ENCODE results near the gene TM6SF1. TPM values are rescaled to one million over a fixed set of nuclear protein-coding genes. Genes with fewer than 3 reads are reported as not detected.

Gene TM6SF1
- polyA plus RNA-seq (2012; ENCODE audit: missing spikeins), result 1.5 TPM

- TF ChIP-seq POLR2A (IDR thresholded peaks at IDR 0.05; ENCODE audit: low read depth, low read length) (no peak), TAF1 (IDR thresholded peaks at IDR 0.05; ENCODE audit: borderline replicate concordance, low read depth, low read length) (no peak), POLR2AphosphoS5 (IDR thresholded peaks at IDR 0.05; ENCODE audit: low read depth, low read length) (no peak)
- FAIRE-seq, result peak; percentile 30
- peak; percentile 48 for DNase-seq (ENCODE audit: insufficient read length)
These were observed at the start of gene TM6SF1 for GRCh38 chr15:83106994-83107840. TSS of gene TM6SF1 (plus strand) at chr15:83107645. CDS start at chr15:83107681, 36 bp downstream.

DNA sequence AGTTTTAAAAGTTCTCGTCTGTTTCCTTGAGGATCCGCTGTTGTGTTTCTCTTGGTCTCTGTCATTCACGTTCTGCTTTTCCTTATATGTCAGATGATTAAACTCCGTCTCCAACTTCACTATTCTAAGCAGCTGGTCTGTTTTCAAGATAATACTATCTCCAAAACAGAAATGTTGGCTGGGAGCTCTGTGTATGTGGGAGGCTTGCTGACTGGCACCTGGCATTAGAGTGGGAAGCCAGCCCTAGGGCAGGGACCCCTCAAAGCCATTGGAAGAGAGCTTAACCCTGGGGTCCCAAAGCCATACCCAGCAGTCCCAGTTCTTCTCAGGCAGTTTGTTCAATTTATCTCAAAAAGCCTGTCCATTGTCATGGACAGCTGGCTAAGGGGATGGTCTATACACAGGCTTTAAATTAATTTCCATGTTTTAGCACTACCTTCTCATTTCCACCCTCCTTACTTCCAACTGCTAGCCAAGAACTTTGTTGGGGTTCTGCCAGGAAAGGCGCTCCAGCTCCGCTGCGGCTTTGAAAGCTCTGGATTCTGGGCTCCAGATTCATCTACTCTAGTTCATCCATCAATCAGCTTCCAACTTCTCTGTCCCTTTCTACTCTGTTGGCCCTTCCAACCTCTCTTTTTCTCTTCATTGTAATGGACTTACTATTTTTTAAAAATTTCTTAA, 49.6 kb upstream of the TM6SF1 start:
- no peak for FAIRE-seq
- TF ChIP-seq POLR2AphosphoS5 (IDR thresholded peaks at IDR 0.05; ENCODE audit: low read depth, low read length), result no peak
- TF ChIP-seq TAF1 (IDR thresholded peaks at IDR 0.05; ENCODE audit: borderline replicate concordance, low read depth, low read length), result no peak
- TF ChIP-seq POLR2A (IDR thresholded peaks at IDR 0.05; ENCODE audit: low read depth, low read length), result no peak
- no peak for DNase-seq (ENCODE audit: insufficient read length)

DNA sequence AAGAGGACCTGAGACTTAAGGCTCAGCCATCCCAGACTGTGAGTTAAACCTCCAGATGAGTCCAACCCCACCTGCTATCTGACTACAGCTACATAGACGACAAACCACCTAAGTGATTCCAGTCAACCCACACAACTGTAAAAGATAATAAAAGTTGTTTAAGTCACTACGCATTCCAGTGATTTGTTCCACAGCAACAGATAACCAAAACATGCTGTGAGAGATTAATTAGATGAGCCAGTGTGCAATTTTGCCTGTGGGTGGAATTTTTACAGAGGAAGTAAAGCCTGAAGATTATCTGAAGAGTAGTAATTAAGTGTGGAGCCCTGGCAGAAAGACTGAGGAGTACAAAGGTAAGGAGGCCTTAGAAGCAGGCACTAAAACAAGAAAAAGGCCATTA, 45.8 kb upstream of the TM6SF1 start:
- no peak for FAIRE-seq
- TF ChIP-seq POLR2AphosphoS5 (IDR thresholded peaks at IDR 0.05; ENCODE audit: low read depth, low read length) (no peak), POLR2A (IDR thresholded peaks at IDR 0.05; ENCODE audit: low read depth, low read length) (no peak), TAF1 (IDR thresholded peaks at IDR 0.05; ENCODE audit: borderline replicate concordance, low read depth, low read length) (no peak)
- no peak for DNase-seq (ENCODE audit: insufficient read length)

DNA sequence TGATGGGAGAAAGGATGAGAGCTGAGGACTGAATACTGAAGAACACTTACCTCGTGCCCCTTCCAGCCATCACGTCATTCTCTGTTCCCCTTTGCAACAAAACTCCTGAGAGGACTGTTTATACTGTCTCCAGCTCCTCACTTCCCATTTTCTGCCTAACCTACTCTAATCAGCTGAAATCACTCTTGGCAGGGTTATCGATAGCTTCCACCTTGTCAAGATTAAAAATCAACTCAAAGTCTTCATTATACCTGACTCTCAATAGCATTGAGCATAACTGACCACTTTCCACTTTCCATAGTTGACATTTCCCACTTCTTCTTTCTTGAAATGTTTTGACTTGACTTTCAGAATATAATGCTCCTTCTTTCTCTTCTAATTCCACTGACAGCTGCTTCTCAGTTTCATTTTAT, 44.7 kb upstream of the TM6SF1 start:
- TF ChIP-seq TAF1 (IDR thresholded peaks at IDR 0.05; ENCODE audit: borderline replicate concordance, low read depth, low read length) (no peak), POLR2AphosphoS5 (IDR thresholded peaks at IDR 0.05; ENCODE audit: low read depth, low read length) (no peak), POLR2A (IDR thresholded peaks at IDR 0.05; ENCODE audit: low read depth, low read length) (no peak)
- no peak for DNase-seq (ENCODE audit: insufficient read length)
- FAIRE-seq, result peak; percentile 73

DNA sequence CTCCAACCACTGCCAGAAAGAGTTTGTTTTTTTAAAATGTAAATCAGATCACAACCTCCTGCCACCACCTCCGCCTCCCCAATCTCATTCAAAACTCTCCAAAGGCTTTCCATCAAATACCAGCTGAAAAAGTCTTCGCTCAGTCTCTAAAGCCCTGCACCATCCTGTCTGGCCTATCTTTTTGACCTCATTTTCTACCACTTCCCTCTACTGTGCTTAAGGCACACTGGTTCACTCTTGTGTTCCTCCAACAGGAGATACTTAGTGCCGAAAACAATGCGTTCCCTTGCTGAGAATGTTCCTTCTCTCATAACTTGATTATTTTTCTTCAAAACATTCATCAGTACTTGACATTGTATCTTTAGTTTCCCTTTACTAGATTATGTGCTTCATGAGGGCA, 43.9 kb upstream of the TM6SF1 start:
- FAIRE-seq, result peak; percentile 9
- no peak for DNase-seq (ENCODE audit: insufficient read length)
- no peak for TF ChIP-seq POLR2AphosphoS5 (IDR thresholded peaks at IDR 0.05; ENCODE audit: low read depth, low read length)
- TF ChIP-seq TAF1 (IDR thresholded peaks at IDR 0.05; ENCODE audit: borderline replicate concordance, low read depth, low read length), result no peak
- TF ChIP-seq POLR2A (IDR thresholded peaks at IDR 0.05; ENCODE audit: low read depth, low read length), result no peak

DNA sequence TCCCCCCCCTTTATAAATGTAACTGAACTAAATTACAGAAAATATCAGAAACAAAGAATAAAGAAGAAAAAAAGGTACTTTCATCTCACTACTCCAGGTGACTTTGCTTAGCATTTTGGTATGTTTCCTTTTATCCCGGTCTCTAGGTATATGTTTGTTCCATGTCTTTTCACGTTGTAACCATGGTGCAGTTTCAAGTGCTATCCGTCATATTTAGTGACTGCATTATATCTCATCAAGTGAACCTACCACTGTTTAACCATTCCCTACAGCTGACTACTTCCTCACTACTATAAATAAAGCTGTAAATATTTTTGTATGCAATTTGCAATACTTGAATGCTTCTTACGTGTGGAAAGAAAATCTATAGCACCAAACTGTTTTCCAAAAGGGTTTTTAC, 42.6 kb upstream of the TM6SF1 start:
- FAIRE-seq (no peak), DNase-seq (ENCODE audit: insufficient read length) (no peak)
- TF ChIP-seq POLR2AphosphoS5 (IDR thresholded peaks at IDR 0.05; ENCODE audit: low read depth, low read length), result no peak
- TF ChIP-seq TAF1 (IDR thresholded peaks at IDR 0.05; ENCODE audit: borderline replicate concordance, low read depth, low read length), result no peak
- TF ChIP-seq POLR2A (IDR thresholded peaks at IDR 0.05; ENCODE audit: low read depth, low read length), result no peak

DNA sequence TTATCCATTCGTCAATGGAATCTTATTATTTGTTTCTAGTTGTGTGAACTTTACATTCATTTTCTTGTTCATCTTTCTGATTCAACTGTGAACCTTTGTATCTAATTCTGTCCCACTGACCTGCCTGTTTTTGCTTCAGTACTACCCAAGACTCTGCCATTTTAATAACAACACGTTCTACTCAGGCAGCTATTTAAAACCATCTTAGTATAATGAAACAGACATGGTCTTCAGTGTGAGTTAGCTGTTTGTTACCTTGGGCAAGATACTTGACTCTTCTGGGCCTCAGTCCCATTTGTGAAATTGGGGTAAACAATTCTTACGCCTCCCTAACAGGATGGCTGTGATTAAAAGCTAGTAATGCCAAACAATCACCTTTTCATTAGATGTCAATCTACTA, 42.0 kb upstream of the TM6SF1 start:
- TF ChIP-seq POLR2A (IDR thresholded peaks at IDR 0.05; ENCODE audit: low read depth, low read length) (no peak), POLR2AphosphoS5 (IDR thresholded peaks at IDR 0.05; ENCODE audit: low read depth, low read length) (no peak), TAF1 (IDR thresholded peaks at IDR 0.05; ENCODE audit: borderline replicate concordance, low read depth, low read length) (no peak)
- FAIRE-seq (no peak), DNase-seq (ENCODE audit: insufficient read length) (no peak)

DNA sequence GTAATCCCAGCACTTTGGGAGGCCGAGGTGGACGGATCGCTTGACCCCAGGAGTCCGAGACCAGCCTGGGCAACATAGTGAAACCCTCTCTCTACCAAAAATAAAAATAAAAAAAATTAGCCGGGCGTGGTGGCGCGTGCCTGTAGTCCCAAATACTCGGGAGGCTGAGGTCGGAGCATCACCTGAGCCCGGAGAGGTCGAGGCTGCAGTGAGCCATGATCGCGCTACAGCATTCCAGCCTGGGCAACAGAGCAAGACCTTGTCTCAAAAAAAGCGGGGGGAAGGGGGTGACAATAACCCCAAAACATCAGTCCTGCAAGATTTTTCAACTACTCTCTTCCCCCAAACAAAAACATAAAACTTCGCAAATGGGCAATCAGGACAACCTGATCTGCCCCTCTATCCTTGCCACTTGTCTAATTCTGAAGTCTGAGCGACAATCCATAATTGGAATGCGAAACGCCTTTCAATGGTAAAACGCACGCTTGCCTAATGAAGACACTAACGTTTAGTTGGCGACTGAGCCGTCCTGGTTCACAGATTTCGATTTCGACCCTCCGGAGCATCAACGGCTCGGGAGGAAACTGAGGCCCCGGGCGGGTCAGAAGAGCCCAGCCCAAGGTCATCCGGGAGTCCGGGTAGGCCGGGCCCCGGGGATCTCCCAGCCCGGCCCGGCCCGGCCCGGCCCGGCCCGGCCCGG, 41.3 kb upstream of the TM6SF1 start:
- TF ChIP-seq POLR2A (IDR thresholded peaks at IDR 0.05; ENCODE audit: low read depth, low read length), result no peak
- no peak for TF ChIP-seq TAF1 (IDR thresholded peaks at IDR 0.05; ENCODE audit: borderline replicate concordance, low read depth, low read length)
- no peak for TF ChIP-seq POLR2AphosphoS5 (IDR thresholded peaks at IDR 0.05; ENCODE audit: low read depth, low read length)
- FAIRE-seq (peak; percentile 44), DNase-seq (ENCODE audit: insufficient read length) (no peak)

DNA sequence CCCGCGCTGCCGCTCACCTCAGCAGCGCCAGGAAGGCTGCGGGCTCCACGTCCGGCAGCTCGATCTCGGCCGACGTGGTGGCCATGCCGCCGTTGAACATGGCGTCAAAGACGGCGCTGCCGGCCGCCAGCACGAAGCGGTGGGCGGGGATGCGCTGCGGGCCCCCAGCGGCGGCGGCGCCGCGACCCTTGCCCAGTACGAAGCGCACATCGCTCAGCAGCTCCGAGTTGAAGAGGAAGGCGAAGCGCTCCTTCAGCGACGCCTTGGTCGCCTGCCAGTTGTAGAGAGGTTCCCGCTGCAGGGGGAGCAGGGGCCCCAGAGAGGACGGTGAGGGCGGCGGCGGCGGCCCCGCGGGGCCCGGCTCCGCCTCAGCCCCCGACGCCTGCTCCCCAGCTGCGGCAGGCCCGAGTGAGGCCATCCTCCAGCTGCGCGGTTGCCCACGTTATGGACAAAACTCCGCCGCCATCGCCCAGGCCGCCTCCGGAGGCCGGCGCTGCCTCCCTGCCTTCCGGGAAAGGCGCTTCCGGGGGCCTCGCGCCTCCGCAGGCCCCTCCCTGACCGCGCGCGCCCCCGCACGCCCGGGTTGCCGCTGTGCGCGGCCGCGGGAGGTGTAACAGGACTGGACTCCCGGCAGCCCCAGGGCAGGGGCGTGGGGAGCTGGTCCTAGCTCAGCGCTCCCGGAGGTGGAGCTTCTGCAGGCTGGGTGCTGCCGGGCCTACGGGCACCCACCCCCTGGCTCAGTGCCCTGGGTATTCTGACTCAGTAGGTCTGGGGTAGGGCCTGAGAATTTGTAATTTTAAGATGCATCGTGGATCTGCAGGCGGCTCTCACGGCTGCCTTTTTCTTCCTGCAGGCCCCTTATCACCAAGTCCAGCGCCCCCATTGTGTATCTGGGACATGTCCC, 40.5 kb upstream of the TM6SF1 start, which contains the start of gene BTBD1:
Gene BTBD1 (minus strand): TSS at position 519 of the 904 bp plus-strand sequence. CDS start 101 bp downstream, at position 418.
- DNase-seq (ENCODE audit: insufficient read length) (peak; percentile 94), FAIRE-seq (peak; percentile 93)
- TF ChIP-seq POLR2A (IDR thresholded peaks at IDR 0.05; ENCODE audit: low read depth, low read length), result peak; percentile 94
- peak; percentile 80 for TF ChIP-seq POLR2AphosphoS5 (IDR thresholded peaks at IDR 0.05; ENCODE audit: low read depth, low read length)
- TF ChIP-seq TAF1 (IDR thresholded peaks at IDR 0.05; ENCODE audit: borderline replicate concordance, low read depth, low read length), result peak; percentile 57; the same call in 1 of the 2 replicates

- no peak for FAIRE-seq
- TF ChIP-seq TAF1 (IDR thresholded peaks at IDR 0.05; ENCODE audit: borderline replicate concordance, low read depth, low read length) (no peak), POLR2A (IDR thresholded peaks at IDR 0.05; ENCODE audit: low read depth, low read length) (no peak), POLR2AphosphoS5 (IDR thresholded peaks at IDR 0.05; ENCODE audit: low read depth, low read length) (no peak)
- DNase-seq (ENCODE audit: insufficient read length), result no peak
These were observed 39.8 kb upstream of the TM6SF1 start for GRCh38 chr15:83067638-83067962.
